Esophagus muscularis mucosa (tissue), 4 donors: ENCODE data around the gene IGHMBP2. TPM values are rescaled to one million over a fixed set of nuclear protein-coding genes. Genes with fewer than 3 reads are reported as not detected.

Experiments
- DNase-seq: peaks from one replicate; pipeline ENCODE4 v3.0.0-alpha.2; 2017; ENCODE audit errors: extremely low spot score
- H3K27ac ChIP-seq, 4 donors: fragments of 200-600 bp; sonication (generic); replicated peaks in 1 of 4; 1 replicate in 3 of 4; 2 replicates in 1 of 4; pipeline ENCODE4 v1.5.1; 2016 to 2019; ENCODE audit warnings: mild to moderate bottlenecking in 1 of 4
- H3K27me3 ChIP-seq, 4 donors: fragments of 200-600 bp; sonication (generic); one replicate each; pipeline versions ENCODE4 v1.5.1 to v1.6.0; 2016 to 2019
- H3K36me3 ChIP-seq, 4 donors: fragments of 200-600 bp; sonication (generic); one replicate each; pipeline ENCODE4 v1.5.1; 2016 to 2019
- H3K4me1 ChIP-seq, 4 donors: fragments of 200-600 bp; sonication (generic); one replicate each; pipeline ENCODE4 v1.5.1; 2016 to 2019
- H3K4me3 ChIP-seq, 4 donors: fragments of 200-600 bp; sonication (generic); 1 replicate in 2 of 4; 2 replicates in 2 of 4; pipeline ENCODE4 v1.5.1; 2016 to 2019; ENCODE audit warnings: mild to moderate bottlenecking in 4 of 4, moderate library complexity in 1 of 4
- H3K9me3 ChIP-seq, 4 donors: fragments of 200-600 bp; sonication (generic); 1 replicate in 3 of 4; 2 replicates in 1 of 4; pipeline ENCODE4 v1.5.1; 2016 to 2019
- CTCF ChIP-seq, 3 experiments: fragments of 200-600 bp in 2 of 3; fragments of 450-650 bp in 1 of 3; sonication (generic) in 2 of 3; IDR thresholded peaks; one replicate each; pipeline ENCODE4 v1.5.1; 2017 to 2019; ENCODE audit warnings: antibody characterized with exemption in 3 of 3, mild to moderate bottlenecking in 2 of 3, moderate library complexity in 1 of 3
- EP300 ChIP-seq: sonication (generic); formaldehyde crosslinking; IDR thresholded peaks from one replicate; pipeline ENCODE4 v1.6.1; 2017; ENCODE audit warnings: antibody characterized with exemption
- POLR2A ChIP-seq: fragments of 450-650 bp; IDR thresholded peaks from one replicate; pipeline ENCODE4 v1.6.1; 2017; ENCODE audit warnings: antibody characterized with exemption, moderate library complexity, mild to moderate bottlenecking, low read depth
- POLR2AphosphoS5 ChIP-seq, 2 donors: sonication (generic); formaldehyde crosslinking; IDR thresholded peaks; one replicate each; pipeline ENCODE4 v1.6.1; 2017; ENCODE audit warnings: antibody characterized with exemption in 2 of 2
- WGBS: methylation state at CpG from one replicate; pipeline ENCODE4 v1.1.5; 2018; 5-methylcytosine and 5-hydroxymethylcytosine counted together
- intact Hi-C: fragments of 100-400 bp; cut with DNase I; formaldehyde crosslinking; loops from one replicate; pipeline ENCODE4 v1.15.1; 2023
- total RNA-seq, 4 donors: library from RNA; depleted of rRNA; stranded (reverse); fragments of >200 nt; gene quantifications; one replicate each; pipeline versions ENCODE4 v1.1.0 to v1.2.1, GENCODE V29; 2016

IGHMBP2 gene
- total RNA-seq, 4 donors from 2014 or later: 11.6 to 30.8 (median 28.0) TPM

GRCh38 chr11:68966894-68967780, 63.4 kb downstream of the IGHMBP2 start:
- Histone ChIP-seq H3K4me3 (no peak overlapping the region), H3K4me1 (peaks cover 0 to 8% (median 0%) of the 10 kb centered on the region in 4 donors), H3K36me3 (no peaks in the 10 kb centered on the region), H3K27me3 (no peaks in the 10 kb centered on the region), H3K27ac (no peak overlapping the region), H3K9me3 (no peaks in the 10 kb centered on the region)
- intact Hi-C loops: no loop called here
- WGBS: 89% methylated on average over 9 of the region's 9 CpGs
- no peak for DNase-seq
- no peak for TF ChIP-seq EP300
- no peak for TF ChIP-seq POLR2AphosphoS5 (IDR thresholded peaks at IDR 0.05)
- TF ChIP-seq CTCF (IDR thresholded peaks at IDR 0.05): no peak
- TF ChIP-seq POLR2A: no peak

GRCh38 chr11:68968306-68969250, 64.9 kb downstream of the IGHMBP2 start:
- no peaks in the 10 kb centered on the region for H3K36me3 ChIP-seq
- H3K27me3 ChIP-seq: no peaks in the 10 kb centered on the region
- peaks cover 0 to 13% (median 2%) of the 10 kb centered on the region in 4 donors for H3K4me1 ChIP-seq
- no peak overlapping the region for H3K27ac ChIP-seq
- TF ChIP-seq POLR2A: no peak
- no peak for TF ChIP-seq EP300
- TF ChIP-seq CTCF (IDR thresholded peaks at IDR 0.05): no peak
- TF ChIP-seq POLR2AphosphoS5 (IDR thresholded peaks at IDR 0.05): no peak
- no peaks in the 10 kb centered on the region for H3K9me3 ChIP-seq
- 88% methylated on average over 23 of the region's 29 CpGs for WGBS
- no peak for DNase-seq
- intact Hi-C loops: no loop called here
- no peak overlapping the region for H3K4me3 ChIP-seq

DNA sequence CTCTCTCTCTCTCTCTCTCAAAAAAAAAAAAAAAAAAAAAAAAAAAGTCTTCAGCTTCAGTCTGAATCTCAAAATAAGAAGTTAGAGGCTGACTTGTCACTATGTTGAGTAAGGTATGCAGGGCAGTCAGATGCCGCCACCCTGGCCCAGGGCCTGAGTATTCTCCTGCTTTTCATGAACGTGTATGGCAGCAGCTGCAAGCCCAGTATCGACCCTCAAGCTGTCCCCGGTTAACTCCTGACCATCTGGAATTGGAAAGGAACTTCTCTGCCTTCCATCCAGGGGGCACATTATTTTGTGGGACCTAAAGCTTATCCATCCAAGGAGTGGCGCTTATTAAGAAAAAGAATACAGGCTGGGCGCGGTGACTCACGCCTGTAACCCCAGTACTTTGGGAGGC, 65.7 kb downstream of the IGHMBP2 start:
- H3K27ac ChIP-seq: no peak overlapping the region
- TF ChIP-seq POLR2A (no peak), CTCF (IDR thresholded peaks at IDR 0.05) (no peak), EP300 (no peak), POLR2AphosphoS5 (IDR thresholded peaks at IDR 0.05) (no peak)
- H3K4me3 ChIP-seq: no peak overlapping the region
- no peaks in the 10 kb centered on the region for H3K27me3 ChIP-seq
- H3K9me3 ChIP-seq: no peaks in the 10 kb centered on the region
- H3K36me3 ChIP-seq: no peaks in the 10 kb centered on the region
- no peak for DNase-seq
- 79% methylated on average over 7 of the region's 8 CpGs for WGBS
- peaks cover 0 to 13% (median 2%) of the 10 kb centered on the region in 4 donors for H3K4me1 ChIP-seq
- intact Hi-C loops: no loop called here

- Histone ChIP-seq H3K4me3 (no peak overlapping the region), H3K27ac (no peak overlapping the region), H3K9me3 (no peaks in the 10 kb centered on the region), H3K36me3 (no peaks in the 10 kb centered on the region), H3K27me3 (no peaks in the 10 kb centered on the region), H3K4me1 (peaks cover 0 to 25% (median 2%) of the 10 kb centered on the region in 4 donors)
- DNase-seq: no peak
- intact Hi-C loops: no loop called here
- TF ChIP-seq POLR2AphosphoS5 (IDR thresholded peaks at IDR 0.05) (no peak), POLR2A (no peak), CTCF (IDR thresholded peaks at IDR 0.05) (no peak), EP300 (no peak)
- WGBS: 92% methylated on average over 4 of the region's 8 CpGs
These were observed 67.4 kb downstream of the IGHMBP2 start for GRCh38 chr11:68970921-68971636.
